Duodenal mucosa (tissue), 2 donors: ENCODE results near the gene CAMKK1.

ENCODE experiments used
- H3K27ac ChIP-seq: one replicate; pipeline ENCODE4 v1.7.0; 2013; ENCODE audit warnings: low read depth, low read length
- H3K27me3 ChIP-seq, 2 donors: one replicate each; pipeline ENCODE4 v1.7.0; 2013; ENCODE audit warnings: low read length in 2 of 2, control low read depth in 1 of 2; ENCODE audit not compliant: insufficient read depth in 2 of 2, control insufficient read depth in 1 of 2
- H3K36me3 ChIP-seq, 2 donors: one replicate each; pipeline ENCODE4 v1.7.0; 2013; ENCODE audit warnings: low read length in 2 of 2, control low read depth in 1 of 2; ENCODE audit not compliant: insufficient read depth in 2 of 2, control insufficient read depth in 1 of 2
- H3K4me1 ChIP-seq, 2 donors: one replicate each; pipeline ENCODE4 v1.7.0; 2013; ENCODE audit warnings: low read length in 2 of 2, control low read depth in 1 of 2; ENCODE audit not compliant: insufficient read depth in 2 of 2, control insufficient read depth in 1 of 2
- H3K4me3 ChIP-seq, 2 donors: one replicate each; pipeline ENCODE4 v1.7.0; 2013; ENCODE audit warnings: low read length in 2 of 2, low read depth in 1 of 2
- H3K9ac ChIP-seq, 2 donors: one replicate each; pipeline ENCODE4 v1.7.0; 2013; ENCODE audit warnings: low read length in 2 of 2, low read depth in 1 of 2
- H3K9me3 ChIP-seq, 2 donors: one replicate each; pipeline ENCODE4 v1.7.0; 2013; ENCODE audit warnings: low read length in 2 of 2, control low read depth in 1 of 2; ENCODE audit not compliant: control insufficient read depth in 1 of 2

The CAMKK1 gene

DNA sequence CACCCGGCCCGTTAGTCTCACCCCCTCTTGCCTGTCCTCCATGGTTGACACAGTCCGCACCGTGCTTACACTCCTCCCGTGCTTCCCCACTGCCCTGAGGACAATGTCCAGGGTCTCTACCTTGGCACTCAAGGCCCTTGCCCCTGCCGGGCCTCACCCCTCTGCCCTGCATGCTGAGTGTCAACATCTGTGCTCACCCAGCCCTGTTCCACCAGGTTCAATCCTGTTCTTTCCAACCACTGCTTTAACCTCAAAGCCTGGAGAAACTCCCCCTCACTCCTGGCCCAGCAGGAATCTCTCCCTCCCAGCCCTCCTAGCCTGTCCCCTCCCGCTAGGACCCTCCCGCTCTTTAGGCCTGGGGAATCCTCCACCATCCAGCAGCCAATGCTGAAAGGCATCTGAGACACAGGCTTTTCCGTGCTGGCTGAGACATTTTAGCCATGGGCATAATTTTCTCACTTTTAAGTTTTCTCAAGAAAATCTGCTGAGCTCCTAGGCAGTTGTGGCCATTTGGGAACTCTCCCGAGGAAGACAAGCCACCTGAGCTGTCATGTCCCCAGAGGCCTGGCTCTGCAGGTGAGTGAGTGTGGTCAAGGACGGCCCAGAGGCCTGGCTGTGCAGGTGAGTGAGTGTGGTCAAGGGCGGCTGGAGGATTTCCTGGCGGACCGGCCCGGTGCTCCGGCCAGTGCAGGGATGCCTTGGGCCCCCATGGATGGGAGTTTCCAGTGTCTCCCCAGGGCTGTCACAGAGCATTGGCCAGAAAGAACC lies 34.2 kb upstream of the CAMKK1 start:
- Histone ChIP-seq H3K27me3 (no peaks in the 10 kb centered on the region), H3K27ac (no peak overlapping the region), H3K36me3 (peaks cover 5 to 23% of the 10 kb centered on the region in 2 donors), H3K9ac (peak overlapping the region in 1 of 2 donors; percentile 1), H3K9me3 (no peaks in the 10 kb centered on the region), H3K4me3 (no peak overlapping the region), H3K4me1 (peaks cover 0 to 3% of the 10 kb centered on the region in 2 donors)

DNA sequence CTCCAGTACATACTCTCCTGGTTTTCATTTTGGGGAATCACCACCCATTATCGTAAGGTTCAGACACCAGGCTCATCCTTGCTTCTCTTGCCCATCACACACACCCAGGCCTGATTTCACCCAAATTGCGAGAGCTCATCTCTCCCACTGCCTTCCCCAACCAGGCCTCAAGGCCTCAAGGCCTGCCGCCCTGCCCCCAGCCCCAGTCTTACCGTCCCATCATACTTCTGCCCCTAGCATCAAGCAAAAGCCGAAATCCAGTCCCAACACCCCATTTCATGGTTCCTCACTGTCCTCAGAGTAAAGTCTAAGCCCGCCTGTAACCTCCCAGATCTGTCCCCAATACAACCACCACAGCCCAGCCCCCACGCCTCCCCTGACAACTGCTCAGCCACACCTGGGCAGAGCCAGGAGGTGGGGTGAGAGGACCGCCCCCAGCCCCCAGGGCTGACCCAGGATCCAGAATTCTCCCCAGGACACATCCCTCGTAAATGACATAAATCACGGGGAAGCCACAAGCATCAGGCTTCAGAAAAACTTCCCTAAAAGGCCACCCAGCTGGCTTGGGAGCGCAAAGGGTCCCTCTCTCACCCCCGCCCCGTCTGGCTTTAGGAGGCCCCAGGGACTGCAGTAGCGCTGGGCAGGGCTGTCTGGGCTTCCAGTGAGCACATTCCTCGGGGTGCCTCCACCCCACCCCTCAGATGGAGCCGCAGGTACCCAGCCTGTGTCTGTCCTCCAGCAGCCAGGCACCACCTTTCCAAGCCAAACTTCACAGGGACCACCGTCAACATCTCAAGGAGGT lies 33.0 kb upstream of the CAMKK1 start:
- Histone ChIP-seq H3K9ac (no peak overlapping the region), H3K9me3 (no peaks in the 10 kb centered on the region), H3K27me3 (no peaks in the 10 kb centered on the region), H3K27ac (no peak overlapping the region), H3K36me3 (peaks cover 5 to 23% of the 10 kb centered on the region in 2 donors), H3K4me3 (no peak overlapping the region), H3K4me1 (peaks cover 0 to 3% of the 10 kb centered on the region in 2 donors)

GRCh38 chr17:3924512-3925350 lies 31.9 kb upstream of the CAMKK1 start:
- Histone ChIP-seq H3K4me1 (peaks cover 0 to 3% of the 10 kb centered on the region in 2 donors), H3K4me3 (no peak overlapping the region), H3K27ac (peak overlapping the region; percentile 10)

GRCh38 chr17:3923466-3924190 lies 30.8 kb upstream of the CAMKK1 start:
- Histone ChIP-seq H3K27ac (no peak overlapping the region), H3K4me1 (peaks cover 3 to 6% of the 10 kb centered on the region in 2 donors)

More at GRCh38 chr17:3924512-3925350, 31.9 kb upstream of the CAMKK1 start:
- Histone ChIP-seq H3K9ac (no peak overlapping the region), H3K36me3 (peaks cover 5 to 23% of the 10 kb centered on the region in 2 donors), H3K27me3 (no peaks in the 10 kb centered on the region), H3K9me3 (no peaks in the 10 kb centered on the region)

DNA sequence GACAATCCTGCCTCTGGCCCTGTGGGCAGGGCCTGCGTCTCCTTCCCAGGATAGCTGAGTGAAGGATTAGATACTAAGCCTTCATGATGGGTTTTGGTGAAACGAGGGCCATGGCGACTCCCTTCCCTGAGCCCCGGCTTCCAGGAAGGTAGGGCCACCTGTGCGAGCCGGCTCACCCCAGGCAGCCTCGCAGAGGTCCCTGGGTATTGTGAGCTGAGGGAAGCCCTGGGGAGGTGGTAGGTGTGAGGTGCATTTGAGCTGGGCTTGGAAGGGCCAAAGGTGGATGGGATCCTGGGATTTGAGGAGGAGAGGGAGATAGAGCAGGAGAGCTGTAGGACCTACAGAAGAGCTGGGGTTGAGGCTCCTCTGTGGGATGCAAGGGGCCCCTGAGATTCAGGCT lies 29.9 kb upstream of the CAMKK1 start:
- no peaks in the 10 kb centered on the region for H3K27me3 ChIP-seq

More at GRCh38 chr17:3923466-3924190, 30.8 kb upstream of the CAMKK1 start:
- peaks cover 0 to 15% of the 10 kb centered on the region in 2 donors for H3K36me3 ChIP-seq
- no peaks in the 10 kb centered on the region for H3K27me3 ChIP-seq
- H3K4me3 ChIP-seq, result no peak overlapping the region
- no peaks in the 10 kb centered on the region for H3K9me3 ChIP-seq
- H3K9ac ChIP-seq, result no peak overlapping the region

DNA sequence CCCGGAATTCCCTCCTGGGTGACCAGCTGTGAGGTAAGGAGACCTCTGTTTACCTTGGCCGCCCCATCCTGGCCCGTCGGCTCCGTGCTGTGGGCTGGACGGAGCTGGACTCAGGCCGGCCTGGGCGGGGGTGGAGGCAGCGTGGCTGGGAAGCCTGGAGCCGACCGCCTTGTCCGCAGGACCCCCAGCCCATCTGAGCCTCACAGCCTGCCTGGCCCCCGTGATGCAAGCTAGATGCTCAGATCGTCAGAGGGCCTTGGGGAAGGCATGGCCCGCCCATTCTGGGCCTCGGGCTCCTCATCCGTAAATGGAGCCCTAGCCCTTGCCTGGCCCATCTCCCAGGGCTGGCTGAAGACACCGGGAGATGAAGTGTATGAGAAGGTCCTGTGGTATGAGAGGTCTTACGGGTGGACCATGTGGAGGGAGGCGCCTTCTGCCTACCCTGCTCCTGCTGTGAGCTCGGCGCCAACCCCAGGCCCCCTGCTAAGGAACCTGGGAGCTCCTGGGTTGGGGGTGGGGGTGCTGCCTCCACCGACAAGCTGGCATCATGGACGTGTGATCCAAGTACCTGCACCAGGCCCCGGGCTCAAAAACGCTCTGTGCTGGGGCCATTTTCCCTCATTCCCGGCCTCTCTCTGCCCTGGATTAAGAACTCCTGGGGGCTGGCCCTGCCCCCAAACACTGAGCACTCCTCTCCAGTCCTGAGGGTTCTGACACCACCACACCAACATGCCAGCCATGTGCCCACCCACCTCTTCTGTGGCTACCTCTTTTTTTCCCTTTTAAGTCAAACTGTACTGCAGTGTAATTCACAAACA lies 28.9 kb upstream of the CAMKK1 start:
- Histone ChIP-seq H3K27me3 (no peaks in the 10 kb centered on the region), H3K36me3 (peaks cover 0 to under 1% of the 10 kb centered on the region in 2 donors), H3K4me3 (no peak overlapping the region), H3K9me3 (no peaks in the 10 kb centered on the region), H3K9ac (no peak overlapping the region), H3K27ac (peak overlapping the region; percentile 14), H3K4me1 (peaks cover 16 to 20% of the 10 kb centered on the region in 2 donors)

More for the DNA sequence above, 29.9 kb upstream of the CAMKK1 start:
- H3K9me3 ChIP-seq, result no peaks in the 10 kb centered on the region
- no peak overlapping the region for H3K27ac ChIP-seq
- peaks cover 7 to 9% of the 10 kb centered on the region in 2 donors for H3K4me1 ChIP-seq
- H3K36me3 ChIP-seq, result peaks cover 0 to 7% of the 10 kb centered on the region in 2 donors
- no peak overlapping the region for H3K4me3 ChIP-seq
- no peak overlapping the region for H3K9ac ChIP-seq

GRCh38 chr17:3921006-3921405 lies 28.2 kb upstream of the CAMKK1 start:
- Histone ChIP-seq H3K4me3 (no peak overlapping the region), H3K9me3 (no peaks in the 10 kb centered on the region), H3K27me3 (no peaks in the 10 kb centered on the region), H3K4me1 (peaks cover 20 to 26% of the 10 kb centered on the region in 2 donors), H3K27ac (peak overlapping the region; percentile 14), H3K36me3 (no peaks in the 10 kb centered on the region), H3K9ac (no peak overlapping the region)

GRCh38 chr17:3919123-3919624 lies 26.3 kb upstream of the CAMKK1 start:
- Histone ChIP-seq H3K9me3 (no peaks in the 10 kb centered on the region), H3K9ac (no peak overlapping the region), H3K4me3 (no peak overlapping the region), H3K4me1 (peaks cover 20 to 33% of the 10 kb centered on the region in 2 donors), H3K27me3 (no peaks in the 10 kb centered on the region), H3K27ac (no peak overlapping the region), H3K36me3 (no peaks in the 10 kb centered on the region)
